Loucy (cell line): Measurements from ENCODE around the gene TLL1.

Experiments
- H2AFZ ChIP-seq: fragments of 200-600 bp; sonication (generic); 2 replicates; pipeline ENCODE4 v1.6.0; 2016; ENCODE audit warnings: antibody characterized with exemption, mild to moderate bottlenecking, low read length, moderate library complexity
- H3F3A ChIP-seq: fragments of 200-600 bp; 2 replicates; pipeline ENCODE4 v1.6.0; 2016; ENCODE audit warnings: antibody characterized with exemption, low read depth, mild to moderate bottlenecking
- H3K27me3 ChIP-seq: fragments of 200-600 bp; sonication (generic); 2 replicates; pipeline ENCODE4 v1.6.1; 2014; ENCODE audit warnings: low read length, mild to moderate bottlenecking; ENCODE audit not compliant: insufficient read depth, poor library complexity, severe bottlenecking
- H3K36me3 ChIP-seq: fragments of 200-600 bp; sonication (generic); 2 replicates; pipeline ENCODE4 v1.6.1; 2016; ENCODE audit warnings: low read length; ENCODE audit not compliant: insufficient read depth
- H3K4me1 ChIP-seq: fragments of 200-600 bp; sonication (generic); 2 replicates; pipeline ENCODE4 v1.5.1; 2014; ENCODE audit warnings: low read length, mild to moderate bottlenecking; ENCODE audit not compliant: insufficient read depth, poor library complexity, severe bottlenecking
- H3K4me2 ChIP-seq: fragments of 200-600 bp; sonication (generic); 2 replicates; pipeline ENCODE4 v1.6.0; 2014; ENCODE audit warnings: antibody characterized with exemption, low read length, low read depth, mild to moderate bottlenecking; ENCODE audit not compliant: poor library complexity, severe bottlenecking
- H3K4me3 ChIP-seq: fragments of 200-600 bp; sonication (generic); 2 replicates; pipeline ENCODE4 v1.5.1; 2014; ENCODE audit warnings: low read length, mild to moderate bottlenecking, mixed read lengths; ENCODE audit not compliant: poor library complexity, severe bottlenecking
- H3K79me2 ChIP-seq: fragments of 200-600 bp; sonication (generic); 2 replicates; pipeline ENCODE4 v1.6.1; 2014; ENCODE audit warnings: low read length; ENCODE audit not compliant: insufficient read depth
- H3K9ac ChIP-seq: fragments of 200-600 bp; sonication (generic); 2 replicates; pipeline ENCODE4 v1.6.0; 2014; ENCODE audit warnings: mild to moderate bottlenecking, low read depth, low read length, moderate library complexity; ENCODE audit not compliant: poor library complexity, severe bottlenecking
- H3K9me2 ChIP-seq: fragments of 200-600 bp; sonication (generic); replicated peaks from 2 replicates; pipeline ENCODE4 v1.6.1; 2016; ENCODE audit warnings: low read depth, low read length, mixed read lengths
- H3K9me3 ChIP-seq: fragments of 200-600 bp; sonication (generic); 2 replicates; pipeline ENCODE4 v1.6.1; 2014; ENCODE audit warnings: mild to moderate bottlenecking, antibody characterized with exemption, low read length, low read depth; ENCODE audit not compliant: insufficient read depth
- H4K20me1 ChIP-seq: fragments of 200-600 bp; sonication (generic); 2 replicates; pipeline ENCODE4 v1.6.0; 2014; ENCODE audit warnings: antibody characterized with exemption, low read length, mild to moderate bottlenecking; ENCODE audit not compliant: insufficient read depth, poor library complexity, severe bottlenecking
- CTCF ChIP-seq: fragments of 200-600 bp; sonication (generic); conservative IDR thresholded peaks from 2 replicates; pipeline ENCODE4 v1.5.1; 2014; ENCODE audit warnings: mild to moderate bottlenecking, antibody characterized with exemption, low read length
- EZH2phosphoT487 ChIP-seq: fragments of 200-600 bp; IDR thresholded peaks from 2 replicates; pipeline ENCODE4 v1.6.1; 2018; ENCODE audit warnings: antibody characterized with exemption, mild to moderate bottlenecking, moderate library complexity, borderline replicate concordance

Gene TLL1

GRCh38 chr4:165872461-165873297 is at the start of gene TLL1:
Gene TLL1, plus strand, starts transcription at chr4:165873237. Its CDS starts 668 bp downstream, at chr4:165873905.
- no peak within 1 kb of the TSS for H3K4me2 ChIP-seq
- no peak within 1 kb of the TSS for H3K9ac ChIP-seq
- TF ChIP-seq EZH2phosphoT487 (no peak), CTCF (no peak)

GRCh38 chr4:165826166-165826565 is 46.9 kb upstream of the TLL1 start:
- Histone ChIP-seq H3K4me1 (peaks cover 3% of the 10 kb centered on the region), H3K9ac (no peak overlapping the region), H3K4me3 (no peak overlapping the region), H3K4me2 (no peak overlapping the region), H3F3A (no peaks in the 10 kb centered on the region), H4K20me1 (no peaks in the 10 kb centered on the region), H3K79me2 (no peaks in the 10 kb centered on the region), H3K36me3 (no peaks in the 10 kb centered on the region), H3K27me3 (no peaks in the 10 kb centered on the region), H3K9me3 (no peaks in the 10 kb centered on the region), H3K9me2 (no peaks in the 10 kb centered on the region), H2AFZ (no peak overlapping the region)
- no peak for TF ChIP-seq EZH2phosphoT487
- no peak for TF ChIP-seq CTCF

More at GRCh38 chr4:165872461-165873297, at the start of gene TLL1:
- Histone ChIP-seq H3K36me3 (no peaks in the 10 kb centered on the region), H3K4me1 (no peaks in the 10 kb centered on the region), H3K4me3 (no peak within 1 kb of the TSS), H3K27me3 (no peaks in the 10 kb centered on the region), H3F3A (no peaks in the 10 kb centered on the region), H3K9me2 (no peaks in the 10 kb centered on the region), H3K9me3 (no peaks in the 10 kb centered on the region), H3K79me2 (no peaks in the 10 kb centered on the region), H4K20me1 (no peaks in the 10 kb centered on the region), H2AFZ (no peak within 1 kb of the TSS)

GRCh38 chr4:165827018-165827417 is 46.0 kb upstream of the TLL1 start:
- no peaks in the 10 kb centered on the region for H3K27me3 ChIP-seq
- H3K9me3 ChIP-seq = no peaks in the 10 kb centered on the region
- no peaks in the 10 kb centered on the region for H3F3A ChIP-seq
- H3K36me3 ChIP-seq = no peaks in the 10 kb centered on the region
- no peaks in the 10 kb centered on the region for H3K79me2 ChIP-seq
- no peak overlapping the region for H3K4me3 ChIP-seq
- peaks cover 3% of the 10 kb centered on the region for H3K4me1 ChIP-seq
- H4K20me1 ChIP-seq = no peaks in the 10 kb centered on the region
- no peaks in the 10 kb centered on the region for H3K9me2 ChIP-seq
- H2AFZ ChIP-seq = no peak overlapping the region
- H3K9ac ChIP-seq = no peak overlapping the region
- TF ChIP-seq EZH2phosphoT487 = no peak
- no peak for TF ChIP-seq CTCF
- H3K4me2 ChIP-seq = no peak overlapping the region
